A204.1 (cell line): ENCODE results near the gene NDUFB4.
"Not testable (repeated sequence)": the region's sequence is repeated elsewhere in the genome, so short reads cannot be mapped to it uniquely, and the experiment has no call there.

Experiments
- FAIRE-seq: peaks from 2 replicates; lab custom pipeline; 2012; peaks lifted over from hg19 to GRCh38; lab: Jason Lieb, UNC

Gene NDUFB4

GRCh38 chr3:120637851-120638559 is 41.9 kb downstream of the NDUFB4 start:
- no peak for FAIRE-seq

DNA sequence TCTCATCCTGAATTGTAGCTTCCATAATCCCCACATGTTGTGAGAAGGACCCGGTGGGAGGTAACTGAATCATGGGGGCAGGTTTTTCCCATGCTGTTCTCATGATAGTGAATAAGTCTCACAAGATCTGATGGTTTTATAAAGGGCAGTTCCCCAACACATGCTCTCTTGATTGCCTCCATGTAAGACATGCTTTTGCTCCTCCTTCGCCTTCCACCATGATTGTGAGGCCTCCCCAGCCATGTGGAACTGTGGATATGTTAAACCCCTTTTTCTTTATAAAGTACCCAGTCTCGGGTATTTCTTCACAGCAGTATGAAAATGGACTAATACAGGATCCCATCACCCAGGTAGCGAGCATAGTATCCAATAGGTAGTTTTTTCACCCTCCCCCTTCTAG is 42.7 kb downstream of the NDUFB4 start:
- not testable (repeated sequence) for FAIRE-seq

- FAIRE-seq: no peak
Measured at GRCh38 chr3:120640231-120640630, 44.1 kb downstream of the NDUFB4 start.

- FAIRE-seq: no peak
Measured at GRCh38 chr3:120641696-120642246, 45.6 kb downstream of the NDUFB4 start.

DNA sequence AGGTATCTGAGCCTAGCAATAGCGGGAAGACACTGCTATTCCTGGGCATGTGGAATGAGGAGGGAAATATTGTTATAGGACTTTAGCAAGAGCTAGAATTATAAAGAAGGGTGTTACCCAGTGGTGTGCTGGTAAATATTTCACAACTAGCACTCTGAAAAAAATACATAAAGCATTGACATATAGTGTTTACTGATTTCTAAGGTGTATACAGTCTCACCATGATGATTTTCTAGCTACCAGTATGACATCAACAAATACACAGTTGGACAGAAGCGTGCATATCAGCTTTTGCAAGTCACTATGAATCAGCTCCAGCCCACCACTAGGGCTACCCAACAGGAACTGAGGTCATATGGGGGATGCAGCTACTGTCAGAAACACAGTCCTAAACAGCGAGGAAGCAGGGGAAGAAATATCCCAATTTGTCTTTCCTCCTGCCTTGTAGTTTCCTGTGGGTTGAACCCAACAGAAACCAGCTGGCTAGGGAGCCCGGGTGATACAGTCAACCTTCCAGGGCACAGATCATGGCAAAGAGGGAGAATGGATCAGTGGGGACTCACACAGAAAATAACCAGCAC is 46.3 kb downstream of the NDUFB4 start:
- FAIRE-seq: no peak

DNA sequence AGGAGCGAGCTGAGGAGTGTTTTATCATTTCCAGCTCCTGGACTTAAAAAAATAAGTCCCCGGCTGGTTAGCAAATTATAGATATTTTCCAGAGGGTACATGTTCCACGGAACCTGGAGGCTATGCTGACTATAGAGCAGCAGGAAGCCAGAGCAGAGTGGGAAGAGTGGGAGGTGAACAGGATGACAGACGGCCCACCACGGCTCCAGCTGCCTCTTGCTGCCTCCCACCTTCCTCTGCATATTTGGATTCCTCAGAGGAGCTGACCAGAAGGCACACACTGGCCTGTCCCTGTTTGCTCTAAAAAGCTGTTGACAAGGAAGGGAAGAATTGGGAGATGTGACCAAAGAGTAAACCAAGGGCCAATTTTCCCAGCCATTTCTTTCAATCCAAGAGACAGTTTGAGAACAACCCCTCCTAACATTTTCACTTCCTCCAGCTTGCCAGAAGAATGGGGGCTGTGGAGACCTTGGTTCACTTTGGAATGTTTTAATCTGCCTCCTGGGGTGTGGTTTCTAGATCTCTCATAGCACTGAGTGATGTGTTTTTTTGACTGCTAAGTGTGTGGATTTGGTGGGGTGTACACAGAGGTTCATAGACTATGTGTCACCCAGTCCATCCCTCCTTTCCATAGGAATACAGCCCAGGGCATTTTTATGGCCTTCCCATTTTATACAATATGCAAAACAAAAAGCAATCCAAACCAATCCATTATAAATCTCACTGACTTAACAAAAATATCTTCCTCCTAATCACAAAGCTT is 49.1 kb downstream of the NDUFB4 start:
- no peak for FAIRE-seq

DNA sequence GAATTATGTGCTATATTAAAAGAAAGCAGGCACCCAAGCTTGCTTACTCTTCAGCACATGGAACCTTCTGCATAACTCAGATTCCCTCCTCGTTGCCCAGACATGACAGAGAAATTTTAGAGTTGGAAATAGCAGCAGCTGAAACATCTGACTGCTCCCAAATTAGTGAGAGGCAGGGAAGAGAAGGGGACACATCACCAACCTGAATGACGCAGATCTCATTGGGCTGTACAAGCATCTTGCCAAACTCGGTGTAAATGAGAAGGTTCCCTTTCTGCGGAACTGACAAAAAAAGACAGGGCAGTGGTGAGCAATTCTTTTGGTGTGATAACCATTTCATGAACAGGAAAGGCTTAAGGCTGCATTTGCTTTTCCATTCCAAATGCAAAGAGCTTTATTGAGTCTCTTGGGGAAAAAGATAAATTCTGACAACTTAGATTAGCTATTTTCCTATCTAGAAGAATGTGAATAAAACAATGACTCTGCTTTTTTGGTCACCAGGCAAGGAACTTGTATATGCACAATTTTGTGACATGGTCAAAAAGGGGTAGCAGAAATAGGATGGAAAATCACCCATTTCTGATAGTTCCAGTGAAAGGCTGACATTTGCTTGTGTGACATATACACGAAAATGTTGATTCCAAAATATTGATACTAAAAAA is 50.8 kb downstream of the NDUFB4 start:
- no peak for FAIRE-seq

DNA sequence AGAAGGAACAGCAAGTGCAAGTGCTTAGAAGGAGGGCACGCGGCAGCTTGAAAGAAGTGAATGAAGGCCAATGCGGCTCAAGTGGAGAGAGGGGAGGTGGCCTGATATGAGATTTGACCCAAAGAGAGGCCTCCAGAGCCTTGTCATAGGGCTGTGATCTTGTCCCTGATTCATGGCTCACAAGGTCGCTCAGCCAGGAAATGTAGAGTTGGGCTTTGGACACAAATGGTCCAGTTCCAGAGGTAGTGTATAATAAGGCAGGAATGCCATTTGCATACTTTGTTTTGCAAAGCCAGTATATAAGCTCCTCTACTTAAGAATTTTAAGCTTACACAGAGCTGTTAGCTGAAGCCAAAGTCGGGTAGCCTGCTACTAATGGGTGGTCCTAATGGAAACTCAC is 52.2 kb downstream of the NDUFB4 start:
- FAIRE-seq: no peak

GRCh38 chr3:120649830-120650233 is 53.7 kb downstream of the NDUFB4 start:
- no peak for FAIRE-seq

DNA sequence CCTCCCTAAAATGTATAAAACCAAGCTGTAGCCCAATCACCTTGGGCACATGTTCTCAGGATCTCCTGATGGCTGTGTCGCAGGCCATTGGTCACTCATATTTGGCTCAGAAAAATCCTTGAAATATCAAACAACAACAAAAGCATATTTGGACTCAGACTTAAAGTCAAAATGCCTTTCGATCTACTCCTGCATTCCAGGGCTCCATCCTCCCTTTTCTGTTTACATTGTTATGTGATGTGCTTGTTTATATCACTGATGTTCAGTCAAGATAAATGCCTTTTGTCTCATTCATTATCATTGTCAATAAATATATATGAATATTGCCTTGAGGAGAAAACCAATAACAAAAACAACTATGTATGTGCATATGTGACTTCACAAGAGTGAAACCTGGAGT is 54.2 kb downstream of the NDUFB4 start:
- FAIRE-seq: no peak
